HG03469 (cell line): Measurements from ENCODE around the gene FANCC.

Experiments
- ATAC-seq: cut with Tn5 transposase; IDR thresholded peaks from one replicate; pipeline ENCODE4 v1.9.1; 2021; ENCODE audit warnings: mild to moderate bottlenecking, moderate library complexity, moderate number of reproducible peaks; ENCODE audit not compliant: unreplicated experiment

The FANCC gene

GRCh38 chr9:95127249-95128176 is 190.0 kb downstream of the FANCC start:
- no peak for ATAC-seq

- ATAC-seq: no peak
Observed at GRCh38 chr9:95126739-95127138, 190.8 kb downstream of the FANCC start.

GRCh38 chr9:95125652-95126051 is 191.9 kb downstream of the FANCC start:
- no peak for ATAC-seq

GRCh38 chr9:95124582-95125367 is 192.7 kb downstream of the FANCC start:
- no peak for ATAC-seq

GRCh38 chr9:95120781-95121370 is 196.6 kb downstream of the FANCC start:
- no peak for ATAC-seq

GRCh38 chr9:95118596-95118995 is 198.9 kb downstream of the FANCC start:
- no peak for ATAC-seq

GRCh38 chr9:95116808-95117204 is 200.7 kb downstream of the FANCC start:
- no peak for ATAC-seq

- ATAC-seq: no peak
Observed at GRCh38 chr9:95116002-95116807, 201.3 kb downstream of the FANCC start.

- ATAC-seq: no peak
Observed at GRCh38 chr9:95115104-95115503, 202.4 kb downstream of the FANCC start.

- no peak for ATAC-seq
Observed at GRCh38 chr9:95112436-95113280, 204.9 kb downstream of the FANCC start.

- no peak for ATAC-seq
Observed at GRCh38 chr9:95111716-95112115, 205.8 kb downstream of the FANCC start.

- no peak for ATAC-seq
Observed at GRCh38 chr9:95110921-95111525, 206.5 kb downstream of the FANCC start.

- ATAC-seq: no peak
Observed at GRCh38 chr9:95109456-95109855, 208.1 kb downstream of the FANCC start.

- no peak for ATAC-seq
Observed at GRCh38 chr9:95108777-95109176, 208.7 kb downstream of the FANCC start.

GRCh38 chr9:95107976-95108375 is 209.5 kb downstream of the FANCC start:
- ATAC-seq: no peak

GRCh38 chr9:95107001-95107749 is 210.3 kb downstream of the FANCC start:
- no peak for ATAC-seq

- ATAC-seq: no peak
Observed at GRCh38 chr9:95105519-95106287, 211.8 kb downstream of the FANCC start.

GRCh38 chr9:95104980-95105379 is 212.5 kb downstream of the FANCC start:
- ATAC-seq: no peak
